GM19395 (cell line): ENCODE results near the gene MPZL1.

Source experiments
- ATAC-seq: cut with Tn5 transposase; IDR thresholded peaks from one replicate; pipeline ENCODE4 v1.9.1; 2021; ENCODE audit warnings: mild to moderate bottlenecking, moderate library complexity; ENCODE audit not compliant: unreplicated experiment

Gene MPZL1

GRCh38 chr1:167694691-167695090 is 27.1 kb upstream of the MPZL1 start:
- no peak for ATAC-seq

GRCh38 chr1:167695147-167695546 is 26.6 kb upstream of the MPZL1 start:
- ATAC-seq = no peak

GRCh38 chr1:167695756-167696561 is 25.8 kb upstream of the MPZL1 start:
- no peak for ATAC-seq

GRCh38 chr1:167697667-167698141 is 24.1 kb upstream of the MPZL1 start:
- ATAC-seq = no peak

DNA sequence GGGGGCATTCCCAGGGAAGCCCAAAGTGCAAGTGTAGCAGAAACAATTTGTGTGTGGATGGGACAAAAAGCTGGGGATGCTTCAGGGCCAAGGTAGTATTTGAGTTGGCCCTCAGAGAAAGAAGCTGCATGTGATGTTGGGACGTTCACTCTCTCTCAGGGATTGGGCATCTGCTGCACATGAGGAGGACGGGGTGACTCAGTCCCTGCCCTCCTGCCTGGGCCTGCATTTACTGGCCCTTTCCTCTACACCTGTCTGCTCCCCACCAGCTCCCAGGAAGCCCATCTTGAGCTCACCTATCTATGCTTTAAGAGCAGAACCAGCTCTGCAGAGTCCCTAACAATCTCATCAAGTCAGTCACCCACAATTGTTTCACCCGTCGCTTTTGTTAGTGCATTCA is 23.5 kb upstream of the MPZL1 start:
- no peak for ATAC-seq

DNA sequence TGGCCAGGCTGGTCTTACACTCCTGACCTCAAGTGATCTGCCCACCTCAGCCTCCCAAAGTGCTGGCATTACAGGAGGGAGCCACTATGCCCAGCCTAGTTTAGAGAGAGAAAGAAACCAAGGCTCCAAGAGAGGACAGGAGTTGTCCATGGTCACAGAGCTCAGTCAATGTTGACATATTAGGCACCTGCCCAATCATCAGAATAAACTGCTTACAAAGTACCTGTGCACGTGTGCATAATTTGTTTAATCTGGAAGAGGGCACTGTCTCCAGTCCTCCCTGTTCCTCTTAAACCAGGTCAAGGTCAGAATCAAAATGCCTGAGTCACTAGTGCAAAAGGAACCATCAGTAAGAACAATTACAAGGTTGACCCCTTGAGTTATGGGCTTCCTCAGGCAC is 20.3 kb upstream of the MPZL1 start:
- ATAC-seq = no peak

DNA sequence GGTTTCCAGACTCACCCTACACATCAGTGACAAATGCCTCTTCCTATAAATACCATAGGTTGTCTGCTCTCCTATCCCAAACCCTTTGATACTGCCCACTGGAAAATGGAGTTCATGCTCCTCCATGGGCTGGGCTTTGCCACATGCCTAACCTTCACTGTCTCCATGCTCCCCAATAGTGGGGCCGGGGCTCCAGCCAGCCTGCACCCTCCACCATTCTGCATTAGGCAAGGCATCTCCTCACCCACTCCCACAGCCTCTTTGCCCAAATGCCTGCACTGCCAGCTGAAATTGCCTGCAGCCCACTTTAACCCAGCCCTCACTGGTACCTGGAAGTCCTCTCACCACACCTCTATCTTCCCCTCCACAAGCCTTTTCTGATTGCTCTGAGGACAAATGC is 18.2 kb upstream of the MPZL1 start:
- no peak for ATAC-seq

- ATAC-seq = no peak
Observed at GRCh38 chr1:167704715-167705114, 17.1 kb upstream of the MPZL1 start.

DNA sequence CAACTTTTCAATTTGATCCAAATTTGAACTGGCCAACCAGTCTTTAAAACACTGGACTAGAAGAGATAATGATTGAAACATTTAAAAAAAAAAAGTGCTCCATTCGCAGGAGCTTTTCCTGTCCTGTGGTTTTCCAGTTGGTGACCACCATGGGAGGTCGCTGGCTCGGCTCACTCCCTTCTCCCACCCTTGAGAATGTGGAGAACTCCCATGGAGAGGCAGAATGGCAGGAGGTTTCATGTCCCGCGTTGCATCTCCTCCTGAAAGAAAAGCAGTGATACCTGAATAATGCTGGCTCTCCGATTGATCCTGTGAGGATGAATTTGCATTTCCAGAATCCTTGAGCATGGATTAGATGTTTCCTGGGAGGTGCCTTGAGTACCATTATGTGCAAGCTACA is 16.5 kb upstream of the MPZL1 start:
- ATAC-seq = no peak

- no peak for ATAC-seq
Observed at GRCh38 chr1:167706363-167706762, 15.4 kb upstream of the MPZL1 start.

DNA sequence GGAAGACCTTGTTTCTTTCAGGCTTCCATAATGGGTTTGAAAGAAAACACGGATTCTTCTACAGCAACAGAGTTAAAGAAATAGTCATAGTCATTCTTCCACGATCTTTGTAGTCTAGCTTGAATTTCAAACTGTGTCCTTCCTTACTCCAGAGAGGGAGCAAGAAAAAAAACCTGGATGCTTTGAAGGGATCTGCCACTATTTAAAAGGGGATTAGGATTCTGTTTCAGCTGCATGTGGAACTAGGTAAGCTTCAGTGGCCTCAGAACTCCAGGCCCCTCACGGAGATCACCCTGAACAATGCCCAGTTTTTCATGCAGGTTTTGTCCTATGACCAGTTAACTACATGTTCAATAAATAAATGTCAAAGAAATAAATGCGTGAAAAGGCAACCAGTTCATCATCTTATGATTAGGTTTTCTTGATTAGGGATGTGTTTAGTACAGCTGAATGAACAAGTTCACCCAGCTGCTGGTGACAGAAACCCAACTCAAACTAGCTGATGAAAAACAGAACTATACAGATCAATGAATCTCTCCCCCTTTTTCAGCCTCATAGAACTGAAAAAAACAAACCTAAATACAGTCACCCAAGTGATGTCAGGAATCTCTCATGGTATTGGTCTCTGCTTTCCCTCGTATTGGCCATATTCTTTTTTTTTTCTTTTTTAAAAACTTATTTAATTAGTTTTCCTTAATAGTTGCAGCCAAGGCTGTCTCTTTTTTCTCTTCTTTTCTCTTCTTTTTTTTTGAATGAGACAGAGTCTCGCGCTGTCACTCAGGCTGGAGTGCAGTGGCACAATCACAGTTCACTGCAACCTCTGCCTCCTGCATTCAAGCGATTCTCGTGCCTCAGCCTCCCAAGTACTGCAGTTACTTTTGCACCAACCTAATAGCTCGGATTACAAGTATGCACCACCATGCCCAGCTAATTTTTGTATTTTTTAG is 14.6 kb upstream of the MPZL1 start:
- peak; percentile 61 for ATAC-seq

GRCh38 chr1:167707942-167708341 is 13.8 kb upstream of the MPZL1 start:
- ATAC-seq = no peak

DNA sequence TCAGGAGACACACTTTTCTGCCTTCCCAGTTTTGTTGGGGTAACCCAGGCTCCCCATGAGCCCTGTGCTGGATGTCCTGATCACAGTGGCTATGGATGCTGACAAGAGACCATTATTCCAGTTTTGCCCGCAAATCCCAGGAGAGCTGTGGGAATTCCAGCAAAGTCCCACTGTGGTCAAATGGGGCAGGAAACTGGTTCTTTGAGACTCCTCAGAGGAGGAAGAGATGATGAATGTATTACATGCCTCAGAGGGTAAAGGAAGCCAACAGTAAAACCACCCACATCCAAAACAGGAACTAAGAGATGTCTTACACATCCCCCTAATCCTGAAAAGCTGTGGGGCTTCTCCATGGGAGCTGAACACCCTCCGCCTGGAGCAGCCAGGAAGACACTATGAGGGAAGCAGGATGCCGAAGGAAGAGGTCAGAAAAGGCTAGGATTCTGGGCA is 12.8 kb upstream of the MPZL1 start:
- peak; percentile 51 for ATAC-seq

DNA sequence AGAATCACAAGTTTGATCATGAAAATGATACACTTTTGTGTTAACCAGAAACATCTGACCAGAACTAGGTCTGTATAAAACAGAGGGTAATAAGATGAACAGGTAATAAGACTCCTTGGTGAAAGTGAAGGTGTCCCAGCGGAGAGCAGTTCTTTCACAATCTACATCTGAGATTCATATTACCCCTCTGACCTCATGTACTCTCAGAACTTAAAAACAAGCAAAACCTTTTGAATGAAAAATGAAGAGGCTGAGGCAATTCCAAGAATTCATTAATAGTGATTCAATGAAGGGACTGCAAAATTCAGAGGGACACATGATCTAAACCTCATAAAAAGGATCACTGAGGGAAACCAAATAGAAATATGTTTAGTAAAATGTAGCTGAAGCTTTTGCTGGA is 10.9 kb upstream of the MPZL1 start:
- no peak for ATAC-seq

DNA sequence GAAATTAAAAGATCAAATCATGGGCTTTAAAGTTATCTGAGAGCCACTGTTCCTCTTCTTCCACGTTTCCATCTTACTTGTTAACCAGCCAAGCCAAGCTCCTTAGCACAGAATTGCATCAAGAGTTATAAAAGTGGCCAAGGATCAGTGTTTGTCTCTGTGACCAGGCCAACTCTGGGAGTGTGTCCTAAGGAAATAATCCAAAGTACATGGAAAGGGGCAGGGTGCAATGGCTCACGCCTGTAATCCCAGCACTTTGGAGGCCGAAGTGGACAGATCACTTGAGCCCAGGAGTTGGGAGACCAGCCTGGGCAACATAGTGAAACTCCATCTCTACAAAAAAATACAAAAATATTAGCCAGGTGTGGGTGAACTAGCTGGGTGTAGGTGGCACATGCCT is 10.0 kb upstream of the MPZL1 start:
- no peak for ATAC-seq

GRCh38 chr1:167713330-167714081 is 8.3 kb upstream of the MPZL1 start:
- no peak for ATAC-seq

DNA sequence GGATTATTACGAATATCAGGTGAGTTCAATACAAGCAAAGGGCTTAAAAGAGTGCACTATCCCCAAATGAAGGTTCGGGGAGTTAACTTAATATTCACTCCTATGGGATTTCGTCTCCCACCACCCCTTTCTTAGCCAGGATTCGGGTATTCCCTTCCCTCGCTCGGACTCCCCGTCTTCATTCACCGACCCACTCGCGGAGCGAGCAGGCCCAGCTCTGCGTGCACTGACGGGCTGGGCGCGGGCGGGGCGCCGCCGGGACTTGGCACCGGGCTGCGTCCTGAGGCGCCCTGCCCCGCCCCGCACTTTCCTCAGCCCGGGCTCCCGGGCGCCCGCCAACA is 7.7 kb upstream of the MPZL1 start:
- ATAC-seq = no peak

GRCh38 chr1:167714439-167715156 is 7.2 kb upstream of the MPZL1 start:
- peak; percentile 57 for ATAC-seq

GRCh38 chr1:167715157-167715999 is 6.4 kb upstream of the MPZL1 start:
- peak; percentile 35 for ATAC-seq

DNA sequence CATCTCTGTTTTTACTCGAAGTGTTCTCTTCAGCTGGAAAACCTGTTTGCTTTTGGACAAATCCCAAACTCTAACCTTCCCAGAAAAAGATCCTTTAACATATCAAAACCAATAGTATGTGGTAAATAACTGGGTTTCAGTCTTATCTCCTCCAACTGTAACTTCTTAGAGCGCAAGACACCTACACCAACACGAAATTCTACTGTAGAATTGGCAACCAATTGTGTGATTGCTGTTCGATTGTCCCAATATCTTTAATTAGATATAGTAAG is 5.8 kb upstream of the MPZL1 start:
- ATAC-seq = no peak
